ENCODE measurements around the gene MEIKIN. TPM values are rescaled to one million over a fixed set of nuclear protein-coding genes. Genes with fewer than 3 reads are reported as not detected.

The MEIKIN gene
- total and polyA plus RNA-seq, 2 experiments from 2014 or later: not detected

- no peak overlapping the region for H3K27ac Mint-ChIP-seq
- no peak overlapping the region for H3K27ac ChIP-seq (ENCODE audit: low read depth)
These were observed 36.1 kb upstream of the MEIKIN start for GRCh38 chr5:131981516-131981915.

GRCh38 chr5:131980696-131981095, 35.2 kb upstream of the MEIKIN start:
- H3K9me2 ChIP-seq (ENCODE audit: insufficient read depth): no peaks in the 10 kb centered on the region
- DNase-seq (ENCODE audit: low spot score): no peak
- ATAC-seq: no peak
- H3K79me2 ChIP-seq (replicated peaks; ENCODE audit: insufficient read depth): no peaks in the 10 kb centered on the region
- no peaks in the 10 kb centered on the region for H4K20me1 ChIP-seq (replicated peaks; ENCODE audit: insufficient read depth)
- no peak overlapping the region for H3K27ac Mint-ChIP-seq
- no peak overlapping the region for H3K4me3 Mint-ChIP-seq
- no peak overlapping the region for H2AFZ ChIP-seq
- H3K9me3 Mint-ChIP-seq: no peaks in the 10 kb centered on the region
- H3K27me3 ChIP-seq (ENCODE audit: insufficient read depth): no peaks in the 10 kb centered on the region
- no peaks in the 10 kb centered on the region for H3K36me3 Mint-ChIP-seq (ENCODE audit: low read depth)
- peaks cover 2% of the 10 kb centered on the region; the same call in 2 of the 3 replicates for H3K4me1 Mint-ChIP-seq
- H3K4me2 ChIP-seq: no peak overlapping the region
- H3K27me3 Mint-ChIP-seq (ENCODE audit: insufficient read depth, low read depth, poor library complexity): peaks cover 4% of the 10 kb centered on the region
- no peaks in the 10 kb centered on the region for H3F3A ChIP-seq (replicated peaks; ENCODE audit: low read depth)
- 0 out of 2 replicates have a peak, but pooled peaks cover under 1% of the 10 kb centered on the region for H3K4me1 ChIP-seq (ENCODE audit: insufficient read depth)
- H3K36me3 ChIP-seq (ENCODE audit: insufficient read depth): no peaks in the 10 kb centered on the region
- no peak overlapping the region for H3K4me3 ChIP-seq
- TF ChIP-seq, protein P1, sequence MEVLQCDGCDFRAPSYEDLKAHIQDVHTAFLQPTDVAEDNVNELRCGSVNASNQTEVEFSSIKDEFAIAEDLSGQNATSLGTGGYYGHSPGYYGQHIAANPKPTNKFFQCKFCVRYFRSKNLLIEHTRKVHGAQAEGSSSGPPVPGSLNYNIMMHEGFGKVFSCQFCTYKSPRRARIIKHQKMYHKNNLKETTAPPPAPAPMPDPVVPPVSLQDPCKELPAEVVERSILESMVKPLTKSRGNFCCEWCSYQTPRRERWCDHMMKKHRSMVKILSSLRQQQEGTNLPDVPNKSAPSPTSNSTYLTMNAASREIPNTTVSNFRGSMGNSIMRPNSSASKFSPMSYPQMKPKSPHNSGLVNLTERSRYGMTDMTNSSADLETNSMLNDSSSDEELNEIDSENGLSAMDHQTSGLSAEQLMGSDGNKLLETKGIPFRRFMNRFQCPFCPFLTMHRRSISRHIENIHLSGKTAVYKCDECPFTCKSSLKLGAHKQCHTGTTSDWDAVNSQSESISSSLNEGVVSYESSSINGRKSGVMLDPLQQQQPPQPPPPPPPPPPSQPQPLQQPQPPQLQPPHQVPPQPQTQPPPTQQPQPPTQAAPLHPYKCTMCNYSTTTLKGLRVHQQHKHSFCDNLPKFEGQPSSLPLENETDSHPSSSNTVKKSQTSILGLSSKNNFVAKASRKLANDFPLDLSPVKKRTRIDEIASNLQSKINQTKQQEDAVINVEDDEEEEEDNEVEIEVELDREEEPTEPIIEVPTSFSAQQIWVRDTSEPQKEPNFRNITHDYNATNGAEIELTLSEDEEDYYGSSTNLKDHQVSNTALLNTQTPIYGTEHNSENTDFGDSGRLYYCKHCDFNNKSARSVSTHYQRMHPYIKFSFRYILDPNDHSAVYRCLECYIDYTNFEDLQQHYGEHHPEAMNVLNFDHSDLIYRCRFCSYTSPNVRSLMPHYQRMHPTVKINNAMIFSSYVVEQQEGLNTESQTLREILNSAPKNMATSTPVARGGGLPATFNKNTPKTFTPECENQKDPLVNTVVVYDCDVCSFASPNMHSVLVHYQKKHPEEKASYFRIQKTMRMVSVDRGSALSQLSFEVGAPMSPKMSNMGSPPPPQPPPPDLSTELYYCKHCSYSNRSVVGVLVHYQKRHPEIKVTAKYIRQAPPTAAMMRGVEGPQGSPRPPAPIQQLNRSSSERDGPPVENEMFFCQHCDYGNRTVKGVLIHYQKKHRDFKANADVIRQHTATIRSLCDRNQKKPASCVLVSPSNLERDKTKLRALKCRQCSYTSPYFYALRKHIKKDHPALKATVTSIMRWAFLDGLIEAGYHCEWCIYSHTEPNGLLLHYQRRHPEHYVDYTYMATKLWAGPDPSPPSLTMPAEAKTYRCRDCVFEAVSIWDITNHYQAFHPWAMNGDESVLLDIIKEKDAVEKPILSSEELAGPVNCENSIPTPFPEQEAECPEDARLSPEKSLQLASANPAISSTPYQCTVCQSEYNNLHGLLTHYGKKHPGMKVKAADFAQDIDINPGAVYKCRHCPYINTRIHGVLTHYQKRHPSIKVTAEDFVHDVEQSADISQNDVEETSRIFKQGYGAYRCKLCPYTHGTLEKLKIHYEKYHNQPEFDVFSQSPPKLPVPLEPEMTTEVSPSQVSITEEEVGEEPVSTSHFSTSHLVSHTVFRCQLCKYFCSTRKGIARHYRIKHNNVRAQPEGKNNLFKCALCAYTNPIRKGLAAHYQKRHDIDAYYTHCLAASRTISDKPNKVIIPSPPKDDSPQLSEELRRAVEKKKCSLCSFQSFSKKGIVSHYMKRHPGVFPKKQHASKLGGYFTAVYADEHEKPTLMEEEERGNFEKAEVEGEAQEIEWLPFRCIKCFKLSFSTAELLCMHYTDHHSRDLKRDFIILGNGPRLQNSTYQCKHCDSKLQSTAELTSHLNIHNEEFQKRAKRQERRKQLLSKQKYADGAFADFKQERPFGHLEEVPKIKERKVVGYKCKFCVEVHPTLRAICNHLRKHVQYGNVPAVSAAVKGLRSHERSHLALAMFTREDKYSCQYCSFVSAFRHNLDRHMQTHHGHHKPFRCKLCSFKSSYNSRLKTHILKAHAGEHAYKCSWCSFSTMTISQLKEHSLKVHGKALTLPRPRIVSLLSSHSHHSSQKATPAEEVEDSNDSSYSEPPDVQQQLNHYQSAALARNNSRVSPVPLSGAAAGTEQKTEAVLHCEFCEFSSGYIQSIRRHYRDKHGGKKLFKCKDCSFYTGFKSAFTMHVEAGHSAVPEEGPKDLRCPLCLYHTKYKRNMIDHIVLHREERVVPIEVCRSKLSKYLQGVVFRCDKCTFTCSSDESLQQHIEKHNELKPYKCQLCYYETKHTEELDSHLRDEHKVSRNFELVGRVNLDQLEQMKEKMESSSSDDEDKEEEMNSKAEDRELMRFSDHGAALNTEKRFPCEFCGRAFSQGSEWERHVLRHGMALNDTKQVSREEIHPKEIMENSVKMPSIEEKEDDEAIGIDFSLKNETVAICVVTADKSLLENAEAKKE (CRISPR knock-in tag; IDR thresholded peaks at IDR 0.05): no peak
- no peak overlapping the region for H3K27ac ChIP-seq (ENCODE audit: low read depth)

More at GRCh38 chr5:131981516-131981915, 36.1 kb upstream of the MEIKIN start:
- Histone ChIP-seq H3K9me2 (ENCODE audit: insufficient read depth) (no peaks in the 10 kb centered on the region), H3K4me2 (no peak overlapping the region), H3K79me2 (replicated peaks; ENCODE audit: insufficient read depth) (no peaks in the 10 kb centered on the region), H3F3A (replicated peaks; ENCODE audit: low read depth) (no peaks in the 10 kb centered on the region), H3K36me3 (ENCODE audit: insufficient read depth) (no peaks in the 10 kb centered on the region), H3K4me3 (no peak overlapping the region), H4K20me1 (replicated peaks; ENCODE audit: insufficient read depth) (no peaks in the 10 kb centered on the region), H3K4me1 (ENCODE audit: insufficient read depth) (no peaks in the 10 kb centered on the region), H2AFZ (no peak overlapping the region), H3K27me3 (ENCODE audit: insufficient read depth) (no peaks in the 10 kb centered on the region)
- Mint-ChIP-seq H3K36me3 (ENCODE audit: low read depth) (no peaks in the 10 kb centered on the region), H3K4me1 (no peaks in the 10 kb centered on the region), H3K4me3 (no peak overlapping the region), H3K27me3 (ENCODE audit: insufficient read depth, low read depth, poor library complexity) (peaks cover 4% of the 10 kb centered on the region), H3K9me3 (no peaks in the 10 kb centered on the region)
- no peak for DNase-seq (ENCODE audit: low spot score)
- ATAC-seq: no peak
- TF ChIP-seq, protein P2, sequence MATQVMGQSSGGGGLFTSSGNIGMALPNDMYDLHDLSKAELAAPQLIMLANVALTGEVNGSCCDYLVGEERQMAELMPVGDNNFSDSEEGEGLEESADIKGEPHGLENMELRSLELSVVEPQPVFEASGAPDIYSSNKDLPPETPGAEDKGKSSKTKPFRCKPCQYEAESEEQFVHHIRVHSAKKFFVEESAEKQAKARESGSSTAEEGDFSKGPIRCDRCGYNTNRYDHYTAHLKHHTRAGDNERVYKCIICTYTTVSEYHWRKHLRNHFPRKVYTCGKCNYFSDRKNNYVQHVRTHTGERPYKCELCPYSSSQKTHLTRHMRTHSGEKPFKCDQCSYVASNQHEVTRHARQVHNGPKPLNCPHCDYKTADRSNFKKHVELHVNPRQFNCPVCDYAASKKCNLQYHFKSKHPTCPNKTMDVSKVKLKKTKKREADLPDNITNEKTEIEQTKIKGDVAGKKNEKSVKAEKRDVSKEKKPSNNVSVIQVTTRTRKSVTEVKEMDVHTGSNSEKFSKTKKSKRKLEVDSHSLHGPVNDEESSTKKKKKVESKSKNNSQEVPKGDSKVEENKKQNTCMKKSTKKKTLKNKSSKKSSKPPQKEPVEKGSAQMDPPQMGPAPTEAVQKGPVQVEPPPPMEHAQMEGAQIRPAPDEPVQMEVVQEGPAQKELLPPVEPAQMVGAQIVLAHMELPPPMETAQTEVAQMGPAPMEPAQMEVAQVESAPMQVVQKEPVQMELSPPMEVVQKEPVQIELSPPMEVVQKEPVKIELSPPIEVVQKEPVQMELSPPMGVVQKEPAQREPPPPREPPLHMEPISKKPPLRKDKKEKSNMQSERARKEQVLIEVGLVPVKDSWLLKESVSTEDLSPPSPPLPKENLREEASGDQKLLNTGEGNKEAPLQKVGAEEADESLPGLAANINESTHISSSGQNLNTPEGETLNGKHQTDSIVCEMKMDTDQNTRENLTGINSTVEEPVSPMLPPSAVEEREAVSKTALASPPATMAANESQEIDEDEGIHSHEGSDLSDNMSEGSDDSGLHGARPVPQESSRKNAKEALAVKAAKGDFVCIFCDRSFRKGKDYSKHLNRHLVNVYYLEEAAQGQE (IDR thresholded peaks at IDR 0.05; ENCODE audit: unreplicated experiment): no peak
- TF ChIP-seq, protein P3, sequence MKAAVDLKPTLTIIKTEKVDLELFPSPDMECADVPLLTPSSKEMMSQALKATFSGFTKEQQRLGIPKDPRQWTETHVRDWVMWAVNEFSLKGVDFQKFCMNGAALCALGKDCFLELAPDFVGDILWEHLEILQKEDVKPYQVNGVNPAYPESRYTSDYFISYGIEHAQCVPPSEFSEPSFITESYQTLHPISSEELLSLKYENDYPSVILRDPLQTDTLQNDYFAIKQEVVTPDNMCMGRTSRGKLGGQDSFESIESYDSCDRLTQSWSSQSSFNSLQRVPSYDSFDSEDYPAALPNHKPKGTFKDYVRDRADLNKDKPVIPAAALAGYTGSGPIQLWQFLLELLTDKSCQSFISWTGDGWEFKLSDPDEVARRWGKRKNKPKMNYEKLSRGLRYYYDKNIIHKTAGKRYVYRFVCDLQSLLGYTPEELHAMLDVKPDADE (IDR thresholded peaks at IDR 0.05): no peak
- TF ChIP-seq NANOG (IDR thresholded peaks at IDR 0.05; ENCODE audit: borderline replicate concordance) (no peak), ZNF331 (CRISPR knock-in tag; IDR thresholded peaks at IDR 0.05; ENCODE audit: low read depth) (no peak), JUNB (IDR thresholded peaks at IDR 0.05; ENCODE audit: unreplicated experiment) (no peak), CREB1 (CRISPR knock-in tag; IDR thresholded peaks at IDR 0.05; ENCODE audit: low read depth) (no peak), STAT1 (IDR thresholded peaks at IDR 0.05; ENCODE audit: unreplicated experiment) (no peak)
